ENCODE data around the gene PKNOX1. TPM values are rescaled to one million over a fixed set of nuclear protein-coding genes. Genes with fewer than 3 reads are reported as not detected.
A peak's percentile ranks its signal among the peaks of the same experiment; 100 is the strongest.

PKNOX1 gene
- total and polyA plus RNA-seq, 9 of the 15 experiments (the other 6 are each of a cell fraction or from before 2014, with no cell fraction given) = 8.8 to 25.9 (median 13.2) TPM

GRCh38 chr21:43006874-43007208 lies 32.5 kb downstream of the PKNOX1 start (continued):
- TF ChIP-seq ZNF121 (CRISPR knock-in tag; conservative IDR thresholded peaks at IDR 0.05) (no peak), RBM22 (IDR thresholded peaks at IDR 0.05; ENCODE audit: low read depth, low read length, poor library complexity, severe bottlenecking) (no peak), NR1H2 (CRISPR knock-in tag; IDR thresholded peaks at IDR 0.05) (no peak), POLR2G (IDR thresholded peaks at IDR 0.05; ENCODE audit: low read depth, low read length) (no peak), PRMT5 (CRISPR knock-in tag; IDR thresholded peaks at IDR 0.05) (no peak), FOXA3 (CRISPR knock-in tag; conservative IDR thresholded peaks at IDR 0.05 in 1 of 2, IDR thresholded peaks at IDR 0.05 in 1 of 2) (peak; percentile 94 to 98; a peak in 3 of 4 replicates), MXD1 (CRISPR knock-in tag; IDR thresholded peaks at IDR 0.05; ENCODE audit: borderline replicate concordance, poor library complexity, severe bottlenecking) (no peak), KDM1A (IDR thresholded peaks at IDR 0.05) (peak; percentile 80 to 86), NR2F6 (CRISPR knock-in tag; IDR thresholded peaks at IDR 0.05) (no peak), ZNF407 (IDR thresholded peaks at IDR 0.05; ENCODE audit: low read depth) (no peak), FOXO4 (CRISPR knock-in tag; IDR thresholded peaks at IDR 0.05) (no peak), PBX2 (CRISPR knock-in tag; IDR thresholded peaks at IDR 0.05; ENCODE audit: low read depth) (no peak), PBX2 (tag; conservative IDR thresholded peaks at IDR 0.05; ENCODE audit: low read depth) (0 out of 2 replicates have a peak, but pooled peaks have one; percentile 14), NFIX (CRISPR knock-in tag; IDR thresholded peaks at IDR 0.05; ENCODE audit: low read depth) (no peak), SP2 (IDR thresholded peaks at IDR 0.05; ENCODE audit: extremely low read depth, low read depth, low read length, poor library complexity, severe bottlenecking) (no peak), ZNF165 (CRISPR knock-in tag; IDR thresholded peaks at IDR 0.05; ENCODE audit: borderline replicate concordance) (no peak)

Data from K562 (cell line).